Stimulated activated CD4-positive, alpha-beta T cell treated with anti-CD3 and anti-CD28 coated beads, Interleukin-15, amount 100 ng/mL, for 24 hours (primary cell): ENCODE results near the gene RAD51B.

Experiments
- DNase-seq: peaks from one replicate; pipeline ENCODE4 v3.0.0-alpha.2; 2020

RAD51B gene

DNA sequence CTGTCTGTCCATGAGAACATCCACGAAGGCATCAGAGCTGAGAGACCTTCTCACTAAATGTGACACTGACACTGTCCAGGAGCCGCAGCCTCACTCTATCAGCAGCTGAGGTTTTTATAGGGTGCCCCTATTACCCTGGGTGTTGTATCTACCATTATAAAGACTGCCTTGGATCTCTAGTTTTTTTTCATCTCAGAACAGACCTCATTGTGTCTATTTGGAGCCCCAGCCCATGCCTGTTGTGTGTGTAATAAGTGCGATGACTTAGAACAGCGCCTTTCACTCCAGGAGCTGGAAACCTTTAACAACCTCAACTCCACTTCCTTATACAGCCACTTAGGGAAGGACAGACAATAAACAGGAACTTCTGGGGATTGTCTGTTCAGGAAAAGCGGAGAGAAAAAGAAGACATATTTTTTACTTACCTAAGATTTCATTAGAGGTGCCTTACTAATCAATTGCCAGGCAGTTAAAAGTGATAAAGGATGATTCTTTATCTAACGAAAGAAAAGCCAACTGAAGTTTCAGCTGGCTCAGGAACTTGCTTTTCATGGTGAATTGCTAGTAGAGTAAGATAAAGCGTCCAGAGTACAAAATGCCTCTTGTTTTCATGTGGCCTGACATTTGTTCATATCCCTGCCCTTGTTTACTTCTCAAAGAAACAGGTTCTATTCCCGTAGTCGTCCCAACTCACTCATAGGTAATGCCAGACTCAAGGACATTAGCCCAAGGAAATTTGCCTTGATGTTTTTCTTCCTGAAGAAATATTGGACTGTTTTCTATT, 420.6 kb downstream of the RAD51B start:
- no peak for DNase-seq

DNA sequence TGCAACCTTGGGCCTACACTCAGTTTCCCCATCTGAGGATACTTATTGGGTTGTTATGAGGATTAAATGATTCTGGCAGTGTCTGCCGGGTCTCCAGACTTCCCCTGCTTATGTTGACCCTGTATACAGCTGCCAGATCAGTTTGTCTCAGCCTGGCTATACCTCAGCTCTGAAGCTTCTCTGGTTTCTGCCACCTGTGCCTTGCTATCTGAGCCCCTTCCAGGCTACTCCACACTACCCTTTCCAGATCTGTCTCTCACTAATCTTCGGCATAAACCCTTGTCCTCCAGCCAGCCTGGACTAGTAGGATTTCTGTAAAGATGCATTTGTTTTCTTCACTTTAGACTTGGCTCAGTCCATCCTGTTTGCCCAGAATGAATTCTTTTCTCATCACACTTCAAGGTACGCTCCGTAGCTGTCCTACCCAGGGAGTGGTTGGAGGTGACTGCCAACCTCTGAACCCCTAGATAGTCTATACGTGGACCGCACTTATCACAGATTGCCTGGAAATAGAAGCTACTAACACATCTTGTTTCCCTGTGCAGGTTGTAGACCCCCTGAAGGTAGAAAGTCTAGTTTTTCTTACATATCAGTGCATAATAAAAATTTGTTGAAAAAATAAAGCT, 422.4 kb downstream of the RAD51B start:
- DNase-seq: no peak

DNA sequence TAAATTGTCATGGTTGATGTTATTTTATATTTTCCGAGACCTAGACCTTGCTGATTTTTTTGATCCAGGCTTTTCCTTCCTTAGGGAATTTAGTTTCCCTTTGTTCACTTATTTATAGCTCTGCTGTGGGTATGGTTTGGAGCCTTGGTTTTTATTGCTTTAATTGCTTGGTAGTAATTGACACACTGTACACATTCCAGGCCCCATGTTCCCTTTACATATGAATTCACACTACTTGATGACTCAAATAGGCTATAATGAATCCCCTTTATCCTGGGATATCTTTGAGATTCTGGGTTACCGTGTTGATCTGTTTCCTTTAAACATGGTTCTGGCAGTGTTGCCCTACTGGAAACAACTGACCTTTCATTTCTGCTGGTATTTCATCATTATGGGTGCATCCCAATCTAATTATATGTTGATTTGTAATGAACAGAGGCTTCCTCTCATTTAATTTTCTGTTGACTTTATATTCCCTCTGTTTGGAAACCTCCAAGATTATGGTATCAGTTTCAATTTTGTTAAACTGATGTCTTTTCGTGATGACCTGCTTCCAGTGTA, 424.0 kb downstream of the RAD51B start:
- DNase-seq: no peak

DNA sequence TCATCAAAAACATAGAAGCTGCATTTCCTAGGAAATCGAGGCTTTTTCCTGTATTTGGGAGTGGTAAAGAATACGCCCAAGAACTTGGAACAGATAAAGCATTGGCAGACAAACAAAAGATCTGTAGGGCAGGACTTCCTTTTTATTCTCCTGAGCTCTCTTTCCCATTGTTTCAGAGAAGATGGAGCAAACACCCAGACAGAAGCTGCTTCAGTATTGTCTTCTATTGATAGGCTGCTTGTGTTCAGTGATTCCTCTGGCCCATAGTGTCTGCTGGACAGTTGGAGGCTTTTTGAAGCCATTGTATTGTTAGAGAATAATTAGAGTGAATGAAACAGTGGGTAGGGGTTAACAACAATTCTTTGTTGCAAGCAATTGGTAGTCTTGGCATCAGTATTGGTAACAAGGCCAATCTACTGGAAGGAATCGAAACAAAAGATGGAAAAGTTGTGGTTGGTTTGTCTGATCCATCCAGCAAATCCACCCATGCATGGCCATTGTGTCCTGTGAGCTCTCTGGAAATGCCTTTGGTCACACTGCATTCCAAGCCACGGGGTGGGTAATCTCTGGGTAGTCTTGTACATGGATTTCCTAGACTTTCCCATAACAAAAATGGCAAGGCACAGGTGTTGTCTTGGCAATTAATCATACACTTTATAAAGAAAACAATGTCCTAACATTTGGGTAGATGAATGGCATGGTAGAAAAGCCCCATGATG, 424.8 kb downstream of the RAD51B start:
- DNase-seq: no peak

DNA sequence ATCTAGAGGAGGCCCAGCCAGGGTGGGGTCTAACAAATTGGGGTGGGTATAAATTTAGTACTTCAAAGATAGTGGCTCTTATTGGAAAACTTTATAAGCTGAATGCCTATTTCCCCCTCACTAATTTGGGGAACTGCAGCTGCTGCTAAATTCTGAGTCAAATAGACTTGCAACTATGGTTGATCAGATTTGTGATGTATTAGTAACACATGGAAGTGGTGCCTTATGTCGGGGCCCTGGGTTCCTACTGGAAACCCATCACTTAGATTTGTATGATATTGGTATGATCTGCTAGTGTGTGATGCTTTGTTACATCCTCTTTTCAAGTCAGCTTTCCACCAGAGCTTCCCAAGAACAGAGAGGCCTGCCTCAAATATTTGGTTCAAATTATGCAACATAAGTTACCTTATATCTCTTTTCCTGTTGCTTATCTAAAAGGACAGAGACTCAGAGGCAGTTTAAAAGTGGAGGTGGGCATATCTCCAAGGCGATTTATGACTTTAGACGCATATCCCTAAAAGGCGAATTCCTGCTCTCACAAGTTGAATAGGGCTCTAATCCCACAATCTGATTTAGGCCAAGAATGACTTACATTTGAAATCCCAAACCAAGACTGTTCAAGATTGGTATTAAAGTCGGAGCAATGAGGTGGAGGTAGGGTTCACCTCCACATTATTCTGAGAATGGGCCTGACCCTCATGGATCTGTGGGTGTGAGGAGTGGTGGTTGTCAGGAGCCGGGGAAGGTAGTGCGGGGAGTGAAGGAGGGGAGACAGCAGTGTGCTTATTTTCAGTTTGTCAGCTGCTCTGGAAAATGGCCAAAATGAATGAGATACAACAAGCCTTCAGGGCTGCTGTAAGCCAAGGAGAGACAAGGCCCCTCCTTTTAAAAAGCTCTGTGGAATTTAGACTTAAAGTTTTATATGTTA, 425.8 kb downstream of the RAD51B start:
- DNase-seq: no peak

DNA sequence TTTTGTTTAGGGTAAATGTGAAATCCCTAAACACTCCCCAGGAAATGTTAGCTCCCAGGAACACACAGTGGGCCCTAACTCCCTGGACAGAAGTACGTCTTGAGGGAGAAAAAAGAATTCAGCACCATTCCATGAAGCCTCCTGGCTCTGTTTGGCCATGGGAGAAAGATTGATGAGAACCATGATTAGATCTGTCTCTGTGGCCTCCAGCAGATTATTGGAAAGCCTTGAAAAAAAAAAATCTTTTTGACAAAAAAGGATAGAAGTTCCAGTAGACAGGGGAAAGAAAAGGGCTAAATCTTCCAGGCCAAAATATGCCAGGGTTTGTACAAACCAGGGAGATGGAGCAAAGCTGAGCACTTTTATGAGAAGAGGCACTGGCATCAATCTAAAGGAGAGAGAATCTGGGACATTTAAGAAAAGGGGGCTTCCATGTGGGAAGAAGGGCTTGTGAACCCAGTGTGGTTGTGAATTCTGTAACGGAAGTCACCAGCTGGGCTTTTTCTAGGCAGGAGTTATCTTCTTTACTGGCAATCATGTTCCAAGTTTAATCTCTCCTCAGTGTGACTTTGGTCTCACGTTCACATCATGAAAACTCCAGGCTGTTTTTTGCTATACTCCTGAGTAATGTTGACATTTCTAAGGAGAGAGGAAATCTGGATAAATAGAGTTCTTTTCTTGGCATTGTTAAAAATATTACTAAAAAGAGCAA, 426.7 kb downstream of the RAD51B start:
- no peak for DNase-seq

DNA sequence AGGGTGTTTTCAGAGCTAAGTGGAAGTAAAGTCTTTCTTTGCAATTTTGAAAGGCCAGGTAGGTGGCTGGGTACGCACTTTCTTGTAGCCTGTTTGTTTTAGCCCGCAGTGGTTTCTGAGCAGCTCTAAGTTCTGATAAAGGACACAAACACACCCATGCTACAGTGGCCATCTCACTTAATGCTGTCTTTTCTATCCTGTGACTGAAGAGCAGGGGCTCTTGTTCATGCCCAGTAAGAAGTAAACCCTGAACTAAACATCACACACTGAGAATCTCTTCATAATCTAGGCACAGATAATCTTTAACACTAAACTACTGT, 427.2 kb downstream of the RAD51B start:
- DNase-seq: no peak

DNA sequence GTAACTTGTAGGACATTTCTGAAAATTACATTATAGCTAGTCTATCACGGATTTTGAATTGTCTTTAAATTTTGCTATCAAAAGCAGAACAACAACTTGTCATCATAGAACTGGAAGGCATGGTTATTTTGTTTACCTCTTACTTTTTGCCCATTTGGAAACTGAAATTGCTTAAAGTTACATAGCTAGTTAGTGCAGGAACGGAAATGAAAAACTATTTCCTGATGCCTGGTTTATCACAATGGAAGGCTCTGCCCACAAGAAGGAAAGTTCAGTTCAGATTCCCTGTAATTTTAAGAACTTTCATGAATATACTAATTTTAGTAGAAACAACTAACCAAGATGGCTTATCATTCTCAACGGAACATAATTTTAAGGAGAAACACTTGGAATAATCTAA, 427.7 kb downstream of the RAD51B start:
- DNase-seq: no peak

DNA sequence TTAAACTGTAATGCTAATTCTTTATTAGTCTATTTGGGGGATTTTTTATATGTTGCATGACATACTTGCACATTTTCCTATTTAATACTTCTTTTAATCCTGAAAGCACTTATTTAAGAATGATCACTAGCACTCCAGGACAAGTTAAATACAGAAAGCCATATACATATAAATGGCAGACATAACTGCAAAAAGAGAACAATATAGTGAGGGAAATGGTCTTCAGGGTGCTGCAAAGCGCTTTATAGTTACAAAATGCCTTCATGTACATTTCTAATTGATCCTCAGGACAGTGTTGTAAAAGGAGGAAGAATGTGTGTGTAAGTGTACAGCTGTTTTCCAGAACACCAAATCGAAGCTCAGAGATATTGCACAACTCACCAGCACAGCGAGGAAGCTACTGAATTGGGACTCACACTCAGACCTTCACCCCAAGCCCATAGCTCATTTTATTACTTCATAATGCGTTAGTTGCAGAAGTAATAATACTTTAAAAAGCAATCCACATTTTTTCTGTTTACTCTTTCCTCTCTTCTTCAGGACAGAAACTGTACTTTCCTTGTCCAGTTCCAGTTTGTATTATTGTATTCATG, 428.2 kb downstream of the RAD51B start:
- DNase-seq: no peak

DNA sequence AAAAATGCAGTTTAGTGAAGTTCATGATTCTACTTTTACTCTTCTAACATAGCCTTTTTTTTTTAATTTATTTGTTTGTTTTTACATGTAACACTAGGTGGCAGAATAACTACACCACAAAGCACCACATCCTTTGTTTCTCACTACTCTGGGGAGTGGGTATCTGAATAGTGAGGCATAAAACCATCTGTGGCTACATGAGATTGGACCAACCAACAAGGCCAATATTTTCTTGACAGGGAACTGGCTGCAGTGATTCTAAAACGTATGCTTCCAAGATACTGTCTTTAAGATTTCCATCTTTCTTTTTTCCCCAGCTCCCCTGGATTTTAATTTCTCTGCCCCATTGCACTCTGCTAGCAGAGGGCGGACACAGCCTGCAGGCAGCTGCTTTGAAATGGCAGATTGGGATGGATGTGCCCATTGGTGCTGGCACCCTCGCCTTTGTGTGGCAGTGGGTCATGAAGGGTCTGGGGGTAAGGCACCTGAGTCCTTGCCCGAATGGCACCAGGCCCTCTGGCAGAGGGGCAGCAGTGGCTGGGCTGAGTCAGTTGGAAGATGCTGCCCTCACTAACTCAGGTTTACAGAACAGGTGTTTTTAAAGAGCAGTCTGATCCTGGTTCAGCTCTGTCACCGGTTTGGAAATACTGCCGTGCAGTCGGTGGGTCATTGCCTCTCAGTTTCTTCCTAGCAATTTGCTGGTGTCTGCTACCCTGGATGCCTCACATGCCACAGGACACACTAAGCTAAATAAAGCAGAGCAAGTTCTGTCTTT, 429.1 kb downstream of the RAD51B start:
- DNase-seq: no peak

DNA sequence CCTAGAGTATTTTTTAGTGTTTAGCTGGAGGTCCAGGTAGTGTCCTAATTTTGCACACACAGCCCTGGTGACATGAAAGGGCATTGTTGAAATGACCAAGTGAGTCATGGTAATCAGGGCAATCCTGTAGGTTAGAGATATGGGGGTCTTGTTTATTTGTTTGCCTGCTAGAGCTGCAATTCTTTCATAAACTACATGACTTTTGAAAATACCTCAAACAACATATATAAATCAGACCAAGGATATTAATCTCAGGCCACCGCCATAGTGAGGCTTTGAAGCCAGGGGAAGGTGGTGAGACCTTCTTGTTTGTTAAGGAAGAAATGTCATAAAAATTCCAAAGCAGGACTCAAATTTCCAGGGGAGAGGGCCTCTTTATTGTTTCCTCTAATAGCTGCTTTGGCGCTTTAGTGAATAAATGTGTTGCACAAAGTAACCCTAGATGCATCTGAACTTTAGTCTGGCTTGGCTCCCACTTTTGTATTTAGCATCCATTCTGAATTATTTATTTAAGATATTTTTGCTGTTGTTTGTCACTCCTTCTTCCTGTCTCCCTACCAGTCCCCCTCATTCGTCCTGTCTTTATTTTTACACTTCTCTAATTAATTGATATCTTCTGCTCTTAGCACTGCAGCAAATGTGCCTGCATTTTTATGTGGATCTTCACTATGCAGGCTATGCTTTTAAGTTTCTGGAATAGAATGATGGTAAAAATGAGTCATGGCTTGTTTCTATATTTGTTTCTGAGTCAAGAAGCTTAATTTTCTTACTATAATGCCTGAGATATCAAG, 430.3 kb downstream of the RAD51B start:
- no peak for DNase-seq

DNA sequence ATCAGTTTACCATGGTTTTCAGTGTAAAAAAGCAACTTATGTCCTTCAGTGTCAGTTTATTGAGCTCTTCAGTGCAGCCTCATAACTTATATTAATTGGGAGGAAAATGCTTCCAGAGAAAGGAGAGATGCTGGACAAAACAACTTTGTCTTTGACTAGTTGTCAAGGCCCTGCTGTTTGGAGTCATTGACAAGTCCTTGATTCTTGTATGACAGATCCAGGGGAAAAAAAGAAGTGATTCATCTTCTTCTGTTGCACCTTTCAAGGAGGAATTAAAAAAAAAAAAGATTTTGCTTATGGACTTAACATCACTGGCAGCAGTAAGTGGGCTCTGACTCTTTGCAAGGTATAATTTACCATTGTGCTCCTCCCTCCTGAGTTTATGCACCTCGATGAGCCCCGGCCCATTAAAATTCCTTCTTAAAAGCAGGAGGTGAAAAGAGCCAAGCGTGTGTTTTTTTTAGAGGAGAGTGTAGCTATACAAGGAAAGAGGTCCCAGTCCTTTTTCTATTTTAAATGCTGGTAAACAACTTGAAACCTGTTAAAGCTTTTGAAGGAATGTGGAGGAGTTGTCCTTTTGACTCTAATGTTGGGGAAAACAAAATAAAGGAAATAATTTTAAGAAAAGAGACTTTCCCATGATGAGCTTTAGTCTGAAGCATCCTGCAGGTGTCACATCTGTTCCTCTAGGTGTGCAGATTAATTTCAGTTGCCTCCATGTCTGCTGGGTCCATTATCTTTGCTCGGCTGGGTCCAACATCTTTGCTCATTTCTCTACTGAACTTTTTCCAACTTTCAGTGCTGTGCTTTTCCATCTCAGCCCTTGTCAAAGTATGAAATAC, 431.6 kb downstream of the RAD51B start:
- no peak for DNase-seq

DNA sequence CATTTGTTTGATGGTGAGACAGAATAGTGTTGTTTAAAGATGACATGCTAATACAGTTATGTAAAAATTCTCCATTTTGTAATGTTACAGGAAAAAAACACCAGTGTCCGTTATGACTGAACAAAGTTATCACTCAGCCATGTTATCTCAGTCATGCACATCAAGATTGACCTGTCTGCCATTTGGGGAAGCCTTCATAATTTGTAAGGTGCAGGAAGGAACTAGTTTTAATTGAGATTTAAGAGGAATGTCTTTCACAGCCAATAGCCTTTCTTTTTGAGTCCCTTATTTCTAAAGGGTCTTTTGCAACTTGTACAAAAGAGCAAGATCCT, 432.2 kb downstream of the RAD51B start:
- no peak for DNase-seq

DNA sequence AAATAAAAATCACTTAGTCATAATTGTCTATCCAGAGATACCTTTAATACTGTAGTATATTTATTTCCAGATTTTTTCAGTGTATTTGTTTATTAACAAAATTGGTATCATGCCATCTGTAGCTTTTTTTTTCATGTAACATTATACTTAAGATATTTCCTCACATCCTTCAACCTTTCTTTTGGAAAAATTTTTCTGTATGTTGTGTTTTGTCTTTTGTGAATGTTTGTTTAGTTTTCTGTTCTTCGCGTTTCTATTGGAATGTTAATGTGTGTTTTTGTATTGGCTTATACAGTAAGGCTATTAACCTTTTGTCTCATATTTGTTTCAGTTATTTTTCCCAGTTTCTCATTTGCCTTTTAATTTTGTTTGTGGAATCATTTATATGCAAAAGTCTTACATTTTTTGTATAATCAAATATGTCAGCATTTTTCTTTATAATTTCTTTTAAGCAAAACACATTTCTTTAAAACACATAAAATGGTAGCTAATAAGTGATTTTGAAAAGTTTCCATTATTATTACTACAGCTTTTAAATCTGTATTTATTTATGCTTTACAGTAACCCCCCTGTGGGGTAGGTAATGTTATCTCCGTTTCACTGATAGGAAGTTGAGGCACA, 433.7 kb downstream of the RAD51B start:
- DNase-seq: no peak

DNA sequence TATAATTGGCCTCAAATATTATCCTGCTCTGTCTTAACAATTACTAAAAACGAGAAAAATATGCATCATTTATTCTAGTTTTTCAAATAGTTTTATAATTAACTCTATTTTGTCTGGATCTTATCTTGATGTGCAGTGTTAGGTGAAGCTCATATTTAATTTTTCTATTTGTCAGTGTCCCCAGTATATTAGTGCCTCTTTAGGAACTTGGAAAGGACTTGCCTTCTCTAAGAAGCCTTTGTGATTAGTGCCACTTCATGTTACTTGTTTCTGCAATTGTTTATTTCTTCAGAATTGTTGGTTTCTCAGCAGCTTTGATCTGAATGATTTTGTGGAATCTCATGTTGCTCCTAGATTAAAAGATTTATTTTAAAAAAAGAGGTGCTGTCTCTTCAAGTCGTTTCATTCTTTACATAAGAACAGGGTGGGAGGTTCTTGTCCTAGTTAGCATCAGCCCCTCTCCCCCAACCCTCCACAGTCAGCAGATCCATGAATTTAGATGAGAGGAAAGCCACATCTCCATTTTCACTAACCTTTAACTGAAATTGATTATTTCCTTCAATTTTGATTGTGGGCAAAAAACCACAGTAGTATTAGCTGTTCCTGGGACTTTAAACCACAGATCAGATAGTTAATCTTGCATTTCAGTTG, 434.4 kb downstream of the RAD51B start:
- no peak for DNase-seq

DNA sequence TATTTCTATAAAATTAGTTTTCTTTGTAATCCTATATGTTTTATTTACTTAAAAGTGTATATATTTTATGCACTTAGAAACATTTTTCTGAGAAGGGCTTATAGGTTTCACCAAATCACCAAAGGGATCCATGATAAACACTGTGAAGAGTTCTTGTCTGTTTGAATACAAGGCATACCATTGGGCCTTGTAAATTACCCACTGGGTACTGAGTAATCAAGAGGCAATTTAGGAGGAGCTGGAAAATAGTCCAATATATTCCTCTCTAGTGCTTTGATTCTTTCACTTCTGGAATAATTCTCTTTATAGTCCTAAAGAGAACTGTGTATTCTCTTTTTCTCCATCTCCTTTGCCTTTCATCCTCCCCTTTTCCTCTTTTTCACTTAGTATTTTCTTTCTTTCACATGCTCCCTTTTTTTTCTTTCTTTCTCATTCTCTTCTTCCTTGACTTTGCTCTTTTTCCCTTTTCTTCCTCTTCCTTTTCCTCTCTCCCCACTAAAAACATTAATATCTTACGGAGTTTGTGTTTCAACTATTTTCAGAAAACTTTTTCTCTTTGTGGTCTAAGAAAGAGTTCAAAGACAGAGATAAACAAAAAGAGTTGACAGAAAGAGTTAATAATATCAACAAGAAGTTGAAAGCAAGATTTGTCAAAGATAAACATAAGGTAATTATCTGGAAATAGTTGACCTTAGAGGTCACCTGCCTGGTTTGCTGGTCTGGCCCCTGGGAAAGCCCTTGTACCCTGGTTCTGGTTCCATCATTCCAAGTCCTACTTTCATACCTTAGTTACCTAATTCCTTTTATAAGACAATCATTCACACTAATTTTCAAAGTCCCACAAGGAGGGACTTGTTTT, 435.3 kb downstream of the RAD51B start:
- DNase-seq: no peak

DNA sequence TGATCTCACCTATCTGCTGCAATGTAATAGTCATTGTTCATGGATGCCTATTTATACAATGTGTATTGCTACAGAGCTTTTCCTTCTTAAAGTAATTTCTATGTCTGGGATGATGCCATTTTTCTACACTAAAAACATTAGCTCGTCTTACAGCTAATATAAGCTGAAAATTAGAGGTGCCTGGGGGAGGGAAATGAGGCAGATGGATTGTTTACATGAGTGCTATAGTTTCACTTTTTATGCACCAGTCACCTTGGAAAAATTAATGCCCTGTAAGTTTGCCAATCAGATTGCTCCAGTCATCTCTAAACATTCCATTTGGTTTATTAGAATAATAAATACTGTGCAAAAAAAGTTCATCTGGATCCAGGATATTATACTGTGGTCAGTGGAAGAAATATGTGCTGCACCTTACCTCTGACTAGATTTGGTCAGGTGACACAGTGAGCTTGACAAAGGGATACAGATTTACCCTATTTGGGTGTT, 436.2 kb downstream of the RAD51B start:
- DNase-seq: no peak
